Measurements from ENCODE around the gene UNC5C.

DNA sequence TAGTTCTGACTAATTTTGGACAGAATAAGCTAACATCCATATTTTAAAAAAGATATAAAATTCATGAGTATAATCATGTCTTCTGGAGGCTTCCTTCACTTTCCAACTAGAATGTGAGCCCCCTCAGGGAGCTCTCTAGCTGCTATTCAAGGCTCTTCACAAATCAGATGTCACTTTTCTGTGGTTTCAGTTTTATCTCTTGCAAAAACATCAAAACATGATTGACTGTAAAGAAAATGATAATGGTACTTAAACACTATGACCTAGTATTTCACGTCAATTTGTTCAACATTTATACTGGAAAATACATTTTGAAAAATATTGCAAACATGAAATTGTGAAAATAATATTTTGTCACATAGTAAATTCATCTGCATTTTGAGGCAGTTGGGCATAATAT is 234.2 kb downstream of the UNC5C start:
- TF ChIP-seq, protein P1, sequence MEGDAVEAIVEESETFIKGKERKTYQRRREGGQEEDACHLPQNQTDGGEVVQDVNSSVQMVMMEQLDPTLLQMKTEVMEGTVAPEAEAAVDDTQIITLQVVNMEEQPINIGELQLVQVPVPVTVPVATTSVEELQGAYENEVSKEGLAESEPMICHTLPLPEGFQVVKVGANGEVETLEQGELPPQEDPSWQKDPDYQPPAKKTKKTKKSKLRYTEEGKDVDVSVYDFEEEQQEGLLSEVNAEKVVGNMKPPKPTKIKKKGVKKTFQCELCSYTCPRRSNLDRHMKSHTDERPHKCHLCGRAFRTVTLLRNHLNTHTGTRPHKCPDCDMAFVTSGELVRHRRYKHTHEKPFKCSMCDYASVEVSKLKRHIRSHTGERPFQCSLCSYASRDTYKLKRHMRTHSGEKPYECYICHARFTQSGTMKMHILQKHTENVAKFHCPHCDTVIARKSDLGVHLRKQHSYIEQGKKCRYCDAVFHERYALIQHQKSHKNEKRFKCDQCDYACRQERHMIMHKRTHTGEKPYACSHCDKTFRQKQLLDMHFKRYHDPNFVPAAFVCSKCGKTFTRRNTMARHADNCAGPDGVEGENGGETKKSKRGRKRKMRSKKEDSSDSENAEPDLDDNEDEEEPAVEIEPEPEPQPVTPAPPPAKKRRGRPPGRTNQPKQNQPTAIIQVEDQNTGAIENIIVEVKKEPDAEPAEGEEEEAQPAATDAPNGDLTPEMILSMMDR (IDR thresholded peaks at IDR 0.05) = no peak
- TF ChIP-seq POLR2AphosphoS5 (IDR thresholded peaks at IDR 0.05; ENCODE audit: insufficient read depth in 1 of 2, low read depth in 1 of 2) (no peak), POLR2A (IDR thresholded peaks at IDR 0.05) (no peak)

Measured in vagina (tissue), 2 donors.